H1 (cell line): ENCODE measurements around the gene DDA1. TPM values are rescaled to one million over a fixed set of nuclear protein-coding genes. Genes with fewer than 3 reads are reported as not detected.

Experiments
- CREB1 ChIP-seq: IDR thresholded peaks from 2 replicates; pipeline ENCODE4 v1.6.1; 2012; ENCODE audit warnings: inconsistent platforms
- KDM1A ChIP-seq: fragments of 200-600, 300-600 bp; sonication (generic); IDR thresholded peaks from 2 replicates; pipeline ENCODE4 v1.7.1; 2016; ENCODE audit warnings: mild to moderate bottlenecking, low read length, borderline replicate concordance
- polyA plus RNA-seq, 7 experiments: library from polyadenylated mRNA; depleted of rRNA in 3 of 7; stranded (reverse) in 5 of 7; unstranded in 2 of 7; fragments of >200 nt in 5 of 7; fragments of 200-250 nt in 2 of 7; gene quantifications; 1 replicate in 5 of 7; 2 replicates in 1 of 7; 4 replicates in 1 of 7; pipeline versions ENCODE4 v1.2.1 to v1.2.3, GENCODE V29; 2011 to 2013; ENCODE audit warnings: missing spikeins in 2 of 7, mixed read lengths in 2 of 7
- total RNA-seq: library from RNA; stranded (reverse); fragmentation: NEBNext Ultra II Directional; extraction: Animal tissue kit (Norgen Biotek cat#: 25700); gene quantifications from 2 replicates; pipeline ENCODE4 v1.2.1, GENCODE V29; 2021

Gene DDA1
- total and polyA plus RNA-seq, 2 of the 8 experiments (the other 6 are each of a cell fraction or from before 2014, with no cell fraction given), result 29.2 to 34.5 TPM

- TF ChIP-seq KDM1A (peak; percentile 71; the same call in 1 of the 2 replicates), CREB1 (peak; percentile 67)
Measured at GRCh38 chr19:17346109-17346671, 36.8 kb downstream of the DDA1 start (continued).
